Body of pancreas (tissue), 4 donors: Measurements from ENCODE around the gene ARHGAP26.

Source experiments
- POLR2A ChIP-seq, 3 donors: fragments of 450-650 bp; IDR thresholded peaks; one replicate each; pipeline ENCODE4 v1.6.1; 2016; ENCODE audit warnings: antibody characterized with exemption in 3 of 3, mild to moderate bottlenecking in 2 of 3
- TF ChIP-seq, protein P1 (sequence below), 7 experiments: fragments of 450-650 bp in 4 of 7; fragments of 200-600 bp in 3 of 7; sonication (generic) in 3 of 7; IDR thresholded peaks; one replicate each; pipeline ENCODE4 v1.5.1; 2016 to 2019; ENCODE audit warnings: antibody characterized with exemption in 7 of 7

DNA sequence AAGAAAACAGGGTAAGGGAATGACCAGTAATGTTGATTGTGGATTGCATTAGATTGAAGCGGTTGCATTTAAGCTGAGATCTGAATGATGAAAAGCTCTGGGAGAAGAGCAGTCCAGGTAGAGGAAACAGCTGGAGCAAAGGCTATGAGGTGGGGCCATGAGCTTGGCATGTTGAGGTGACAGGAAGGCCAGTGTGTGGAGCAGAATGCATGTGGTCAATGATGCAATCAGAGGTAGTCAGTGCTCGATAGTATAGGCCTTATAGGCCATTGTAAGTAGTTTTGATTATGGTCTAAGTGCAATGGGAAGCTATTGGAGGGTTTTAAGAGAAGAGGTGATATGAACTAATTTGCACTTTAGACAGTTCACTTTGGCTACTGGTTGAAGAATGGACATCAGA is 270.4 kb downstream of the ARHGAP26 start:
- TF ChIP-seq, protein P1, sequence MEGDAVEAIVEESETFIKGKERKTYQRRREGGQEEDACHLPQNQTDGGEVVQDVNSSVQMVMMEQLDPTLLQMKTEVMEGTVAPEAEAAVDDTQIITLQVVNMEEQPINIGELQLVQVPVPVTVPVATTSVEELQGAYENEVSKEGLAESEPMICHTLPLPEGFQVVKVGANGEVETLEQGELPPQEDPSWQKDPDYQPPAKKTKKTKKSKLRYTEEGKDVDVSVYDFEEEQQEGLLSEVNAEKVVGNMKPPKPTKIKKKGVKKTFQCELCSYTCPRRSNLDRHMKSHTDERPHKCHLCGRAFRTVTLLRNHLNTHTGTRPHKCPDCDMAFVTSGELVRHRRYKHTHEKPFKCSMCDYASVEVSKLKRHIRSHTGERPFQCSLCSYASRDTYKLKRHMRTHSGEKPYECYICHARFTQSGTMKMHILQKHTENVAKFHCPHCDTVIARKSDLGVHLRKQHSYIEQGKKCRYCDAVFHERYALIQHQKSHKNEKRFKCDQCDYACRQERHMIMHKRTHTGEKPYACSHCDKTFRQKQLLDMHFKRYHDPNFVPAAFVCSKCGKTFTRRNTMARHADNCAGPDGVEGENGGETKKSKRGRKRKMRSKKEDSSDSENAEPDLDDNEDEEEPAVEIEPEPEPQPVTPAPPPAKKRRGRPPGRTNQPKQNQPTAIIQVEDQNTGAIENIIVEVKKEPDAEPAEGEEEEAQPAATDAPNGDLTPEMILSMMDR (IDR thresholded peaks at IDR 0.05) = no peak
- TF ChIP-seq POLR2A (IDR thresholded peaks at IDR 0.05) = no peak
